SIG-M5 treated with dmso at 0.1 percent for 504 hours (cell line): Measurements from ENCODE around the gene SBF1.

Experiments
- DNase-seq: peaks from one replicate; lab custom pipeline; 2025; ENCODE audit not compliant: unreplicated experiment; lab: John Stamatoyannopoulos, UW

The SBF1 gene

DNA sequence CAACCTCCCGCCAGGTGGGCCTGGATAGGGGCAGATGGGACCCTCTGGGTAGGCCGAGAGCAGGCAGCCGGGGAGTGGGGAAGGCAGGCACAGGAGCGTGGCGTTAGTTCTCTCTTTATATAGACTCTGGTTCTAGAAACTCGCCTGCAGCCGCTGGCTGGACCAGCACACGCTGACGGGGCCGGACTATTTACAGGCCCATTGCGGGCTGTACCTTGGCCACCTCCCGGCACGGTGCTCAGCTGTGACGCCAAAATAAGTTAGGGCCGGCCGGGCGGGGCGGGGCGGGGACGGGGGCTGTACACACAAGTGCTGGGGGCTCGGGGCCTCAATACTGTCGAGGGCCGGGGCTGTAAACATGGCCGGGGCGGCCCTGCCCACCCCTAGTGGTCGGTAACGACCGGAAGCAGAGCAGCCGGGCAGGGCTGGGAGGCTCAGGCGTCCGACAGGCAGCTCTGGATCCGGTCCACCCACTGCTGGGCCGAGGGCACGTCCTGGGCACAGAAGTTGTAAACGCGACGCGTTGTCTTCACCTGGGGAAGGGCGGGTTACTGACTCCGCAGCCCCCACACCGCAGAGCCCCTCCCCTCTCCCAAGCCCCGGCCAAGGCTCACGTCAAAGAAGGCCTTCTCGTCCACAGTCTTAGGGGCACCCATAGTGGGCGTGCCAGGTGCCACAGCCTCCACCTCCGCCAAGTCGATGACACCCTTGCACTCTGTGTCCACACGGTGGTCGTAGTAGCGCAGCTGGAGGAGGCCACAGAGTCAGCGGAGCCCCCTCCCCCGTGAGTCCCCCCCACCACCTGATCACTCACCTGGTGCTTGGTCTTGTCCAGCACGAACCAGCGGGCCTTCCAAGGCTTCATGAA is 27.9 kb downstream of the SBF1 start:
- no peak for DNase-seq

DNA sequence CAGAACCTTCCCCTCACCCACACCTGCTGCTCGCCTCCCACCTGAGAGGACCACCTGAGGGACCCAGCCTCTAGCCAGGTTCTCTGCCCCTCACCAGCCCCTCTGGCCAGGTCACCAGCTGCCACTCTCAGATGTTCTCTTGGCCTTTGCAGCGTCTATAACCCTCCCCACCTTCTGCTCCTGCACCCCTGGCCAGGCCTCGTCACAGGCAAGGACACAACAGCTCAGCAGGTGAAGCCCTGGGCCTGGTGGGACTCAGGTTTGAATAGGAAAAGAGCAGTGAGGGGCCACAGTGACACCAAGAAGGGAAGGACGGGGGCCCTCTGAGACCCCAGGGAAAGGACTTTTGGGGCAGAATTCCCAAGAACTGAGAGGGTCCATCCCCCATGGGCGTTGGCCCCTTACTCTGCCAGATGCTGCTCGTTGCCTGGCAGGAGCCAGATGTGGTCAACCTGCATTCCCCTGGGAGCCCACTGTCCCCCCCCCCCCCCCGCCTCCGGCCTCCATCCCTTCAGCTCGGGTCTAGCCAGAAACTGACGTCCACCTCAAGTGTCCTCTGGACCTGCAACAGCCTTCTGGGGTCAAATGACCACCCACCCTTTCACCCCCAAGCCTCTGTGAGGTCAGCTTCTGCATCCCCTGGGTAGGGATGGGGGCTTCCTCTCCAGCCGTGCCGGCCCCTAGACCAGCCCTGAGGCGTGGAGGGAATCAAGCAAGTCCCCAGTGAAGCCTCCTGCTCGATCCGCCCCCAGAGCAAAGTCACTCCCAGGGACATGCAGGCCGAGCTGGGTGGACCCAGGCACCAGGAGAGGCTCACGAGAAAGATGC is 28.7 kb downstream of the SBF1 start:
- no peak for DNase-seq

DNA sequence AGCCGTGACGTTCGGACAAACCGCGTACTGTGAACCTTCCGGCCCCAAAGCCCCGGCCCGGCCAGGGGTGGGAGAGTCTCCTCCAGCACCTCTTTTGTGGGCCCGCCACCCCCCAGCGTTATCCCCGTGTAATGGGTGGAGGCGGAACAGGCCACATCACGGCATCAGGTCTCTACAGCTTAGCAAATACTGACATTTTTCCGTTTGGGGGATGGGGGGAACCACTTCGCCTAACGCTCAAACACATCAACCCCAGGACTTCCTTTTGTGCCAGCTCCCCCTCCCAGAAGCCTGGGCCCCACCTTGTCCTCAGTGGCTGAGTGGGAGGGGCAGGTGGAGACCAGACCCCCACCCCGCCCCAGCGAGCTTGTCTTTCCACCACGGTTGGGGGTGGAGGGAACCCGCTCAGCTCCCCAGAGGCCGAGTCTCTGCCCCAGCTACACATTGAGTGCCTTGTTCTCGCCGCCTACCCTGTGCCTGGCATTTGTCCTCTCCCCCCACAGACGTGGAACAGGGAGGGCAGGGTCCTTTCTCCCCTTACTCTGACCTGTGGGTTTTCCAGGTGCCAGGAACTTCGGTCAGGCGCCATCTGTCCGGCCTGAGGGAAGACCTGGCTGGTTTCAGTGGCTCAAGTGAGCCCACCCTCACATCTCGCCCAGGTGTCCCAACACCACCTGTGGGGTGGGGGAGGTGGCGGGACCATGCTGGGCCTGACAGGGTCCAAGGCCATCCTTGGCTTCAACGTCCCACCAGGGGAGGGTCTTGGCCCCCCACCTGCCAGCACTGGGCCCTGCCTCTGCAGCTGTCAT is 29.6 kb downstream of the SBF1 start:
- DNase-seq, result no peak

DNA sequence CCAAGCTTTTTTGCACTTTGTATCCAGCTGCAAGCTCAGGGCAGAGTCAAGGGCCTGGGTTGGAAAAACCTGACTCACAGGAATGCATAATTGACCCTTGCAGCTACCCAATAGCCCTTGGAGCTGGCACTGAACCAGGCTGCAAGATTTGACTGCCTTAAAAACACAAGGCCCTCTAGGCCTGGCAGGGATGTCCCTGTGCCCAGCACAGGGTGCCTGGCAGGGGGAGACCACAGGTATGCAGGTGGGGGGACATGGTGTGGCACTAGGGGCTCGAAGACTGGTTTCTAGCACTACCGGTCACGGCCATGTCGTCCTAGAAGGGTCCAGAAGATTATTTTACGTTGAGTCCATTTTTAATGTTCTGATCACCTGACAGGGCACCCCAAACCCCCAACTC is 30.2 kb downstream of the SBF1 start:
- DNase-seq, result no peak

DNA sequence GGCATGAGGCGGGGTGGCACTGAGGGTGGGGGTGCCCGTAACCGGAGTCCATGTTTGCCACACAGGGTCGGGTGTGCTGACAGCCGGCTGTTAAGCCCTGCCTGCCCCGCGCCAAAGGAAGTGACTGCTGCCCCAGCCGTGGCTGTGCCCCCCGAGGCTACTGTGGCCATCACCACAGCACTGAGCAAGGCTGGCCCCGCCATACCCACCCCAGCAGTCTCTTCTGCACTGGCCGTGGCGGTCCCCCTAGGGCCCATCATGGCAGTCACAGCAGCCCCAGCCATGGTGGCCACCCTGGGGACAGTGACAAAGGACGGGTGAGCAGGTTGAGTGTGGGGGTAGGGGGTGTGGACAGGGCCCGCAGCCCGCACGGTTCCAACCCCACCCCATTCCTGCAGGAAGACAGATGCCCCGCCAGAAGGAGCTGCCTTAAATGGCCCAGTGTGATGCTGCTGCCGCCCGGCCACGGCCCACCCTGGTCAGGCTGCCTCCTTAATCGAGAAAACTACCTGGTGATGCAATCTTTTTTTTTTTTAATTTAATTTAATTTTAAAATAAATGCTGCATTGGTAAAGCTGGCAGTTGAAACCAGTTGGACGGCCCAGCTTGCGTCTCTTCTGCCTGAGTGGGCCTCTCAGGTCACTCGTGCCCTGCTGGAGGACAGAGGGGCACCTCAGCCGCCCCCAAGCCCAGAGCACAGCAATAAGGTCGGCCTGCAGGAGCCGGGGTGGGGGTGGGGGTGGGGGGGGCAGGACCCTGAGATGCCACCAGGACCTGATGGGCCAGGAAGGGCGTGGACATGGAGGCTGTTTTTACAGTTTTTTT is 30.8 kb downstream of the SBF1 start:
- no peak for DNase-seq

DNA sequence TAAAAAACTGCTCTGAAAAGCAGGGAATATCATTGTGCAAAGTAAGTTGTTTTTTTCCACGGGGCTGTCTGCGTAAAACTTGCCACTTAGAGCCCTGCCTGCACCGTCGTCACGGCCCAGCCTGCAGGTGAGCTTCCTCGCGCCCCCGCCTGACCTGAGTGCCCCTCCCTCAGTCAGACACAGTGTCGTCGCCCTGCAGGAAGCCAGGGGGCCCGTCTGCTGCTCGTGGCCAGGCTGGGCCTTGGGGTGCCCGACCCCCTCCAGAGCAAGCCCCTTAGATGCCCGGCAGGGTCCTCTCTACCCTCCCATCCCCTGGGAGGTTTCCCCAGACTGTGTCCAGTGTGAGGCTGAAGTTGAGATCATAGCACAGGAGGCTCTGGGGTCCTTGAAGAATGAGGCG is 31.6 kb downstream of the SBF1 start:
- no peak for DNase-seq

DNA sequence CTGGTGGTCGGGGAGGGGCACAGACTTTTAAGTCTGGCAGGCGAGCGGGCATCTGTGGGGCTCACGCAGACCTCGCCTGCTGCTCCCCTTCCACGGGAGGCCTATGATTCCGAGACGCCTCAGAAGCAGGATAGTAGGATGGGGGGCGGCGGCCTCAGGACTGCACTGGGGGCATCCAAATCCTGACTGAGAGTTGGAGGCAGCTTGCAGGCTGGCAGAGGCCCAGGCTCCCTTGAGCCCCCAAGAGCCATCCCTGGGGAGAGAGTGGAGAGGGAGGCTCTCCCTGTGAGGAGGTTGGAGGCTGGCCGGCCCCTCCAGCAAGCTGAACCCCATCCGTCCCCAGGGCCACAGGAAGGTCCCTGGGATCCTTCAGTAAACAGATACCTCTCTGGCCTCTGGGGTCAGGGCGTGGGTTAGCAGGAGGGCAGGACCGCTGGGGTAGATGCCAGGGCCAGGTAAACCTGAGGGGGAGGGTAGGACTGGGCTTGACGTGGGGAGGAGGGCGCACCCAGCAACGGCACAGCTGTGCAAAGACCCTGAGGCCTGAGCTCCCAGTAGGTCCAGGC is 33.3 kb downstream of the SBF1 start:
- no peak for DNase-seq

DNA sequence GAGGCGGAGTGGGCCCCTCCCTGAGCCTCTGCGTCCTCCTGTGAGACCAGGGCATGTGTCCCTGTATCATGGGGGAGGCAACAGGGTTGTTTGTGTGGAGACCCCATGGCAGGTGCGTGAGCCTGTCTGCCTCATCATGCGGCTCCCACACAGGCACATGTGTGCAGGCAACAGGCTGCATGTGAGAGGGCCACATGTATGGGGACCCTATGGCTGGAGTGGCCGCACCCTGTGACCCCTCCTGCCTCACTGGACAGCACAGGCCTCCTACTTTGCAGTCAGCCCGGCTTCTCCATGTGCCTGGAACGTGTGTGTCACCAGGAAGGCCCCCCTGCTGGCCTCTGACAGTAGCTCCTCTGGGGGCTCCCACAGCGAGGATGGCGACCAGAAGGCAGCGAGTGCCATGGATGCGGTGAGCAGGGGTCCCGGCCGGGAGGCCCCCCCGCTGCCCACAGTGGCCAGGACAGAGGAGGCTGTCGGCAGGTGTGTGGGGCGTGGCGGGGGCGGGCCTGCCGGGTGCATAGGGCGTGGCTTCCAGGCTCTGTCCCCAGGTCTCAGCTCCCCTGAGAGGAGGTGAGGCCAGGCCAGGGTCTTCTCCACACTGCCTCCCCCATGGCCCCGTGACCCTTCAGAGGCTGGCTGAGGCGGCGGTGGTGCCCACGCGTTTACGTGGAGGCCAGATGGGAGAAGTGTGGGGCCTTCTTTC is 34.1 kb downstream of the SBF1 start:
- no peak for DNase-seq

DNA sequence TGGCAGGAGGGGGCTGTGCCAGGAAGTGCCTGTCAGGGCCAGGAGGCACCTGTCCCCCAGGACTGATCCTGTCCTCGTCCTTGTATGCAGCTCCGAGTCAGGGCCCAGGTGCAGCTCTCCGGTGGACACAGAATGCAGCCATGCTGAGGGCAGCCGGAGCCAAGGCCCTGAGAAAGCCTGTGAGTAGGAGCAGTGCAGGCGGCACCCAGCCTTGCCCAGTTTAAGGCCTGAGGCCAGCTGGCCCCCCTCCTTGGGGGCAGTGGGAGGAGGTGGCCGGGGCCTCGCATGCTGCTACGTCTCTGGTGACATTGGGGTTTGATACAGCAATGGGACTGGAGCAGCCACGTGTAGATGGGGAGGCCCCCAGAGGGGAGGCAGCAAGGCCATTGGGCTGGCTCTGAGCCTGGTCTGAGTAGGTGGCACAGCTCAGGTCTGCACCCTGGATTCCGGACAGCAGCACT is 34.9 kb downstream of the SBF1 start:
- no peak for DNase-seq

DNA sequence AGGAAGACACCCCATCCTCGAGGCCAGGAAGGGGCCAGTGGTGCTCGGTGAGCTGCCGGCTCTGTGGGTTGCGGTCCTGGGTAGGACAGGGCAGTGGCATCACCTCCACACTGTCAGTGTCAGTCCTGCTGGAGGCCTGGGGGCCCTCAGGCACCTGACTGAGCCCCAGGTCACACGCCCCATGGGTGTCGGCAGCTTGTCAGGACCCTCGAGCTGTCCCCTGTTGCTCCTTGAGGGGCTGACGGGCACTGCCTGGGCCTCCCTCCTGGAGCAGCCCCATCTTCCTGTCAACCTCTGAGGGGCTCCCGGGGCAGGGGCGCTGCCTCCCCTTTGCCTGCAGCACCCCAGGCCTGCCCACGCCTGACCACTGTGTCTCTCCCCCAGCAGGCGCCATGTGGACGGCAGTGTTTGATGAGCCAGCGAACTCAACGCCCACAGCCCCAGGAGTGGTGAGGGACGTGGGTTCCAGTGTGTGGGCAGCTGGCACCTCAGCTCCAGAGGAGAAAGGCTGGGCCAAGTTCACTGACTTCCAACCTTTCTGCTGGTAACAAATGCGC is 35.4 kb downstream of the SBF1 start:
- no peak for DNase-seq

DNA sequence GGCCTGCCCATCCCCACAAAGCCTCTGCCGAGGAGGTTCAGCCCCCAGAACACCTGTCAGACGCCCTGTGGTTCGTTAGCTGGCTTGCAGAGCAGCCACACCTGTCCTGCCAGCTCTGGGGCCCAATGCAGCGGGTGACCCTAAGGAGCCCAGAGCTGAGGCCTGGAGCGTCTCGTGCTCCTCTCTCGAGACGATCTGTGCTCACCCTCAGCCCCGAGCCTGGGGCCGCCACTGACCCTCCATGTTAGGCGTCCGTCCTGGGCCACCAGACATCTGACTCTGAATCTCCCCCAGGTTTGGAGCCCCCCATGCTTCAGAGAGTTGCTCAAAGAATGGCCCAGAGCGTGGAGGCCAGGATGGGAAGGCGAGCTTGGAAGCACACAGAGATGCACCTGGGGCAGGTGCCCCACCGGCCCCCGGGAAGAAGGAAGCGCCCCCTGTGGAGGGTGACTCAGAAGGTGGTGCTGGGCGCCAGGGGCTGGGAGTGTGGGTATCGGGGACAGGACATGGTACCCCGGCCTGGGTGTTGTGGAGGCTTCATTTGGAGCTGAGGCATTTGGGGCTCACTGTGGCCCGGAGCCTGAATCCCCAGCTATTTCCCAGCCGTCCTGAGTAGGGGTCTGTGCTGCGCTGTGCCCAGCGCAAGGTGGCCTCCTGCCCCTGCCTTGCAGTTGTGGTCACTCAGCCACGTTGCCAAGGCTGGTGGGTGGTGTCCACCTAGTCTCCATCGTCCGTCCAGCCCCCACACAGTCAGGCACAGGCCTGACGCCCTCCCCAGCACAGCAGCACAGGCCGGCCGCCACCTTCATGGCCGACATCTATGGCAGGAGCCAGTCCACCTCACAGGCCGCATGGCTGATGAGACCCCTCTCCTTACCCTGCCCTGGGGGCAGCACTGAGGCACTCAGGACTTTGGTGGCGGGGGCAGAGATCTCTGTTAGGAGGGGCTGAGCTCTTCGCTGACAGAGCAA is 36.2 kb downstream of the SBF1 start:
- DNase-seq, result no peak

DNA sequence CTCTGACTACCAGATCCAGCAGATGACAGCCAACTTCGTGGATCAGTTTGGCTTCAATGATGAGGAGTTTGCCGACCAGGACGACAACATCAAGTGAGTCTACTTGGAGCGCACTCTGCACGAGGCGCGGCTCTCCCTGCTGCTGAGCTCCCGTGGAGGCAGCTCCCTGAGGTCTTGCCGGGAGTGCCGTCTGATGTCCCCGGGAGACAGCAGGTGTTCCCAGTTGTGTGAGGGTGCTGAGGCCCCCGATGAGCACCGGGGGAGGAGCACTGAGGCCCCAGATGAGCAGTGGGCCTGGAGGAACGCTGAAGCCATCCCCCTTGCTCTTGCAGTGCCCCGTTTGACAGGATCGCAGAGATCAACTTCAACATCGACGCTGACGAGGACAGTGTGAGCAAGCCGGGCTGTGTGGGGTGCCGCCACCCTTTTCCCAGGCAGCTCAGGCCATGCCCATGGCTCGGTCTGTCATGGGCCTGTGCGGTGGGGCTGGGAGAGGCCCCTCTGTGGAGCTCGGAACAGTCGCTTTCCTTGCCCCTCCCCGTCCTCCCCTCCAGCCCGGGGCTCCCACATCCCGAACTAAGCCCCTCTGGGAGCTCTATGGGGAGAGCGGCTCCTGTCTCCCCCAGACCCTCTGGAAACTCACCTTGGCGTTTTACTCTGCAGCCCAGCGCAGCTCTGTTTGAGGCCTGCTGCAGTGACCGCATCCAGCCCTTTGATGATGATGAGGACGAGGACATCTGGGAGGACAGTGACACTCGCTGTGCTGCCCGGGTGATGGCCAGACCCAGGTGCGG is 37.1 kb downstream of the SBF1 start:
- no peak for DNase-seq

DNA sequence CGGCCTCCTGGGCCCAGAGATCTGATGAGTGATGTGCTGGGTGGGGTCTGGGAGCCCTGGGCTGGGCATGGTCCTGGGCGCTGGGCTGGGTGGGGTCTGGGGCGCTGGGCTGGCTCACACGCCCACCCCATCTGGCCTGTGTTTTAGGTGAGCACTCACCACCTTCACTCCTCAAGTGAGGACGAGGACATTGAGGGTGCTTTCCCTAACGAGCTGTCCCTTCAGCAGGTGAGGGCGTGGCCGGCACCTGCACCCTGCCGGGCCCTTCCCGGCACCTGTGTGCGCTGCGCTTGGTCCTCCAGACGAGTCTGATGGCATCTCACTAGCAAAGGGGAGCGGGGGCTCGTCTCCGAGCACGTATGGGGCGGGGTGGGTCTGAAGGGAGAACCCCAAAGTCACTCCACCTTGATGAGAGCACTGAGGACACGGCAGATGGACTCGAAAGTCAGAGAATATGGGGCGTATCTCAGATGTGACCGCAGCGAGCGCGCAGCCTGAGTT is 37.9 kb downstream of the SBF1 start:
- no peak for DNase-seq

DNA sequence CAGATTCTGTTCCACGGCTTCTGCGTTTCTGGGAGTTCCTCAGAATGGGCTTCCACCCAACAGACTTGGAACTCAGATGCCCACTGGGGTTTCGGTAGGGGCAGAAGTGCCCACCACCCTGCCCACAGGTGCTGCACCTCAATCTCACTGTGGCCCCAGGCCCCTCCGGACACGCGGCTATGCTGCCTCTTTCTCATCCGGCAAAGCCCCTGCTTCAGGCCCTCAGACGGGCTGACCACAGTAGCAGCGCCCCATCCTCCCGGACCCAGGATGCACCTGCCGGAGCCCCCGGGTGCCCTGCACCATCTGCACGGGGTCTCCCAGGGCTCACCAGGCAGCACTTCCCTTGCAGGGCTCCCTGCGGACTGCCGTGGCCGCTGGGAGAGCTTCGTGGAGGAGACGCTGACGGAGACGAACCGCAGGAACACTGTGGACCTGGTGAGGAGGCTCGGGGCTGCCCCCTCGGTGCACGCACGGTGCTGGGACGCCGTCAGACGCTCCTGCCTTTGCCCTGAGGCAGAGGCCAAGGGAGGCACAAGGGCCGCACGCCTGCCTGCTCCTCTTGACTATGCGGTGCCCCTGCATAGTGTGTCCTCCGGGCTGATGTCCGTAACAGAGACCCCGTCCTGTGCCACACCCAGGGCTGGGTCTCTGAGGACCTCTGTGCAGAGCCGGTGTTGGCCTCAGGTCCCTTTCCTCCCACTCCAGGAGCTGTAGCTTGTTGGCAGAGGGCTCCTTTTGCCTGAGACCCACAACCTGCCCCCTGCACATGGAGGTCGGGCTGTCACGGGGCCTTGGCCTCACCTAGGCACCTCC is 38.6 kb downstream of the SBF1 start:
- no peak for DNase-seq

DNA sequence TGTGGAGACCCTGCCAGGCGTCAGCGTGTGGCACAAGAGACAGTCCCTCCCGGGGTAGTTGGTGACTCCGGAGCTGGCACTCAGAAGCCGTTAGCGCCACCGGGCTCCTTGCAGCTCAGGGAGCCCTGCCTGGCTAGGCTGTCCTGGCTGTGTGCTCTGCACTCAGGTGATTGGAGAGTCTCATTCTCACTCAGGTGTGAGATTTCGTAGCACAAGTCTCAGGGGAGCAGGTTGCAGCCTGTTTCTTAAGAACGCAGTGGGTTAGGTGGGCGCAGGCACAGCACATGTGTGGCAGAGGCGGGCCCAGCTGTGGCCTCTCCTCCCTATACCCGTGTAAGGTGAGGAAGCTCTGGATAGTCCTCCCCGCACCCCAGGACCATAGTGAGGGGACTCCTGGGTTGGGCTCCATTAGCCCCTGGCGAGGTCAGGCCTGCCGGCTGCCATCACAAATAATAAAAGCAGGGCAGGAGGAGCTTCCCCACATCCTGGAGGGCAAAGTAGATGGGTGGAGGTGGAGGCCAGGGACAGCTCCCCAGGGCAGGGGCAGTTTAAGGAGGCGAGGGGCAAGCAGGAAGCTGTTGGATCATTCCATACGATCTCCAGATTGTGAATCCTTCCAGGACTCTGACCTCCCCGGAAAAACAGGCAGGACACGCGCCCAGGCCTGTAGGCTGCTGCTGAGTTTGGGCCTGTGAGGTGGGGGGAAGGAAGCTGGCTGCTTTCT is 39.4 kb downstream of the SBF1 start:
- DNase-seq, result no peak

DNA sequence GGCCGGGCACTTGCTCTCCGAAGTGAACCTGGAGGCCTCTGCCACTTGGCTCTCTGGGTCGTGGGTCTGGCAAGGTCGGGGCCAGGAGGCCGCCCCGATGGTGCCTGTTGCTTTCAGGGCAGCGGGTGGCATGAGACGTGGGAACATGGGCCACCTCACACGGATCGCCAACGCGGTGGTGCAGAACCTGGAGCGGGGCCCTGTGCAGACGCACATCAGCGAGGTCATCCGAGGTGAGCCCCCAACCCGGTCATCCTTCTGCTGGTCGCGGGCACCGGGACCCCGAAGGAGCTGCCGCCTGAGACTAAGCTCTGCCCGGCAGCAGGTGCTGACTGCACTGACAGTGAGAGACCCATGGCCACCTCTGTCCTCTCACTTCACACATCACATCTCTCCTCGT is 40.0 kb downstream of the SBF1 start:
- no peak for DNase-seq
